Measurements from ENCODE around the gene DONSON. TPM values are rescaled to one million over a fixed set of nuclear protein-coding genes. Genes with fewer than 3 reads are reported as not detected.
"Not testable (repeated sequence)": the region's sequence is repeated elsewhere in the genome, so short reads cannot be mapped to it uniquely, and the experiment has no call there.

DONSON gene, protein sequence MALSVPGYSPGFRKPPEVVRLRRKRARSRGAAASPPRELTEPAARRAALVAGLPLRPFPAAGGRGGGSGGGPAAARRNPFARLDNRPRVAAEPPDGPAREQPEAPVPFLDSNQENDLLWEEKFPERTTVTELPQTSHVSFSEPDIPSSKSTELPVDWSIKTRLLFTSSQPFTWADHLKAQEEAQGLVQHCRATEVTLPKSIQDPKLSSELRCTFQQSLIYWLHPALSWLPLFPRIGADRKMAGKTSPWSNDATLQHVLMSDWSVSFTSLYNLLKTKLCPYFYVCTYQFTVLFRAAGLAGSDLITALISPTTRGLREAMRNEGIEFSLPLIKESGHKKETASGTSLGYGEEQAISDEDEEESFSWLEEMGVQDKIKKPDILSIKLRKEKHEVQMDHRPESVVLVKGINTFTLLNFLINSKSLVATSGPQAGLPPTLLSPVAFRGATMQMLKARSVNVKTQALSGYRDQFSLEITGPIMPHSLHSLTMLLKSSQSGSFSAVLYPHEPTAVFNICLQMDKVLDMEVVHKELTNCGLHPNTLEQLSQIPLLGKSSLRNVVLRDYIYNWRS
- total RNA-seq = 10 to 100 TPM; 39.1 to 56.1 TPM

DNA sequence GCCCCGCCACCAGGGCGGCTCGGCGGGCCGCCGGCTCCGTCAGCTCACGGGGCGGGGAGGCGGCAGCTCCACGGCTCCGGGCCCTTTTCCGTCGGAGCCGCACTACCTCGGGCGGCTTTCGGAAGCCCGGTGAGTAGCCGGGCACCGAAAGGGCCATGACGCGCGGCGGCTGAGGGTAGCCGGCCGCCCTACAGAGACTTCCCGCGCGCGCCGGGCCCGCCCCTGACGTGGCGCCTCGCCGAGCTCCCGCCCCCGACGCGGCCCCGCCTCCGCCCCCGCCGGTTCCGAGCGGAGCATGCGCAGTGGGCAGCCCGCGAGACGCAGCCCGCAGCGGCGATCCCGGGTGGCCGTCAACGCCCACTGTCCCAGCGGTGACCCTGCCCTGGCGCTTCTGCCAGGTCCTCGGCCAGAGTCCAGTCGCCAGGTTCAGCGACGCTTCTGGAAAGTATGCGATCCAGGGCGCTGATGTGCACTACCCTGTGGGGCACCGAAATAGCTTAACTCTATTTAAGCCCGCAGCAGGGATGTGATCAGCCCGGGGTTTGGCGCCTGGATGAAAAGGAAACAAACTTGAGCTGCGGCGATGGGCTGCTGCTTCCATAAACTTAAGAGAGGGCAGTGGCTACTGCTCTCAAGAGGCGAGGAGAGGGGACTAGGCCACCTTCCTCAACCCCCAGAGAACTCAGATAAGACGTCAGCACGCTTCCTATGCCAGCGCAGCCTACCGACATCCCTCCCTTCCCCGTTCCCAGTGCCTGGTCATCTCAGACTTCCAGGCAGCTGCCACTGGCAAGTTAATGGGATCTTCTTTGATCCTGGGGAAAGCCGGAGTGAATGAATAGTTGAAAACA, at the start of gene DONSON:
Gene DONSON (minus strand): TSS at position 200 of the 851 bp plus-strand sequence. CDS start 43 bp downstream, at position 157.
- Mint-ChIP-seq H3K36me3 (peaks cover 12% of the 10 kb centered on the region in 2 donors), H3K9me3 (no peaks in the 10 kb centered on the region), H3K27ac (peak within 1 kb of the TSS; percentile 88 to 91)
- peak; percentile 93 to 95 for DNase-seq (ENCODE audit: low spot score in 2 of 2)
- ATAC-seq = peak; percentile 97 to 98

DNA sequence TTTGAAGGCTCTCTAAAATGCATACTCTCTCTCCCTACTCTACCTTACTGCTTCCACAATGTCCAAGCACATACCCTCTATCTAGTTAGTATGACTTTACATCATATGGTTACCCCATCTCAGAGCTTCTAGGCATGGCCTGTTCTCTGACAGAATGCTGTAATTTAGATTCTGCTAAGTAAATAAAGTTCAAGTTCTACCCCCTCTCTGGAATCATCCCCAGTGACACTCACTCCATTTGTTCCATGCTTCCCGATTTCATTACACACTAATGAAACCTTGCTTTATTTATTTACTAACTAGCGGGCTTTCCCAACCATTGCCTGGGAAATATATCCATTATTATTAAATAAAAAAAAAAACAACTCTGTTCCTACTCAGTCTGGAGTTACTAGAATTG, 45.8 kb upstream of the DONSON start:
- ATAC-seq (no peak), DNase-seq (ENCODE audit: low spot score in 2 of 2) (no peak)
- H3K9me3 Mint-ChIP-seq = no peaks in the 10 kb centered on the region
- H3K27ac Mint-ChIP-seq = no peak overlapping the region
- H3K36me3 Mint-ChIP-seq = no peaks in the 10 kb centered on the region

DNA sequence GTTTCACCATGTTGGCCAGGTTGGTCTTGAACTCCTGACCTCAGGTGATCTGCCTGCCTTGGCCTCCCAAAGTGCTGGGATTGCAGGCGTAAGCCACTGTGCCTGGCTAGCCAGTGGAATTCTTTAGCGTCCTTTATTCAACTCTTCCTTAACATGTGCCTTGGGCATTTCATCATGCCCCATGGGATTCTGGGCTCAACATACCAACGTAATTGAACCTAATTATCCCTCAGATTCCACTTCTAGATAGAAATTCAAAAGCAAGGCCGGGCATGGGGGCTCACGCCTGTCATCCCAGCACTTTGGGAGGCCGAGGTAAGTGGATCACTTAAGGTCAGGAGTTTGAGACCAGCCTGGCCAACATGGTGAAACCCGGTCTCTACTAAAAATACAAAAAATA, 37.7 kb upstream of the DONSON start:
- not testable (repeated sequence) for DNase-seq (ENCODE audit: low spot score in 2 of 2); H3K9me3 Mint-ChIP-seq; H3K27ac Mint-ChIP-seq; ATAC-seq; H3K36me3 Mint-ChIP-seq

DNA sequence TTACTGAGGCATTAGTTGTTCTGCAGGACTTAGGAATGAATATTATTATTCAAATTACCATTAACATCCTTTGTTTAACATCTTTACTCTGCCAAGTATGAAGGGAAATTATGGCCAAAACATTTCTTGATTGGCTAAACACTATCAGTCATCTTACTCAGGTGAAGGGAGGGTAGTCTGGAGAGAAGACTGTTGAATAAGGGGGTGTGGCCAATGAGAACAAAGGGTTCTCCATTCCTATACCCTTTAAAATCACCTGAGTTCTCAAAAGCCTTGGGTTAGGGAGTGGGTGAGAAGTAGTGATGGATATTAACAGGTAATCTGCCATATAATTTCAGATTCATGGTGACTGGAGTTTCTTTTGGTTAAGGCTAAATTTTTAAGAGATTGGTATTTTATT, 33.8 kb upstream of the DONSON start:
- ATAC-seq (no peak), DNase-seq (ENCODE audit: low spot score in 2 of 2) (no peak)
- H3K9me3 Mint-ChIP-seq = no peaks in the 10 kb centered on the region
- H3K36me3 Mint-ChIP-seq = no peaks in the 10 kb centered on the region
- H3K27ac Mint-ChIP-seq = peak overlapping the region in 1 of 2 donors; percentile 3

DNA sequence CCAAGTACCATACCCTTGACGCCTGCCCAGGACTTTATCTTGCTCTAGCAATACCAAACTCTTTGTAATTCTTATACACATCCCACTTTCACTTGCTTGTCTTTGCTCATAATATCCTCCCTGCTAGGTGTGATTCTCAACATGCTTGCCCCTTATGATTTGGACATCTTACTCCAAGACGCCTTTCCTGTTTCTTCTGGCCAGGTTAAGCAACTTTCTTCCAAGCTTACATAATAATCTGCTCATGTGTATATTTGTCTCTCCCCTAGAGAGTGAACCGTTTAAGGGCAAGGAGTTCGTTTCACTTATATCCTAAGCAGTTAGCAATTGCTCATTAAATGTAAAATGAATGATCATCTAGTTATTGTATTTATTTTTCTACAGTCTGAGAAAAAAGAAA, 31.2 kb upstream of the DONSON start:
- peak overlapping the region in 1 of 2 donors; percentile 5 for H3K27ac Mint-ChIP-seq
- no peaks in the 10 kb centered on the region for H3K36me3 Mint-ChIP-seq
- DNase-seq (ENCODE audit: low spot score in 2 of 2) (no peak), ATAC-seq (no peak)
- no peaks in the 10 kb centered on the region for H3K9me3 Mint-ChIP-seq

DNA sequence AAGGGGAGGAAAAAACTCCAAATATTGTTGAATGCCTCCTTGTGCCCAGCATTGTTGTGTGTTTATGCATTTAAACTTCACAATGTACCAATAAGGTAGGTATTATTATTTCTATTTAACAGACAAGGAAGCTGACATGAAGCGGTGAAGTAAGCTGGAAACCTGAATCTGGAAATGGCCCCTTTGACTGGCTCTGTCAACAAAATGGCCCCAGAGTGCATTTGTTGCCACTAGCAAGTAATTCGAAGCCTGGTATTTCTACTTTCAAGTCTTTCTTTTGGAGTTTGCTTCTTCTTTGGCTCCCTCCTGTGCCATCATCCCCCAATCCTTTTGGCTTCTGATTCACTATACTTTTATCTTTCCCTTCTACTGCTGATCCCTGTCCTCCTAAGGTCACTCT, 29.9 kb upstream of the DONSON start:
- no peak for ATAC-seq
- no peak overlapping the region for H3K27ac Mint-ChIP-seq
- no peaks in the 10 kb centered on the region for H3K36me3 Mint-ChIP-seq

DNA sequence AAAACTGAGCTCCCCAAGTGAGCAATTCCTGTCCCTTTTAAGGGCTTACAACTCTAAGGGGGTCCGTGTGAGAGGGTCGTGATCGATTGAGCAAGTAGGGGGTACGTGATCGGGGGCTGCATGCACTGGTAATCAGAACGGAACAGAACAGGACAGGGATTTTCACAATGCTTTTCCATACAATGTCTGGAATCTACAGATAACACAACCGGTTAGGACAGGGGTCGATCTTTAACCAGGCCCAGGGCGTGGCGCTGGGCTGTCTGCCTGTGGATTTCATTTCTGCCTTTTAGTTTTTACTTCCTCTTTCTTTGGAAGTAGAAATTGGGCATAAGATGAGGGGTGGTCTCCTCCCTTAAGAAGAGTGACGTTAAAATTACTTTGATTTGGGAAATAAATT, 29.1 kb upstream of the DONSON start:
- not testable (repeated sequence) for DNase-seq (ENCODE audit: low spot score in 2 of 2); H3K36me3 Mint-ChIP-seq; H3K9me3 Mint-ChIP-seq; ATAC-seq
- H3K27ac Mint-ChIP-seq = peak overlapping the region; percentile 37 to 40

More for the DNA sequence above, 29.9 kb upstream of the DONSON start:
- no peaks in the 10 kb centered on the region for H3K9me3 Mint-ChIP-seq
- DNase-seq (ENCODE audit: low spot score in 2 of 2) = no peak

DNA sequence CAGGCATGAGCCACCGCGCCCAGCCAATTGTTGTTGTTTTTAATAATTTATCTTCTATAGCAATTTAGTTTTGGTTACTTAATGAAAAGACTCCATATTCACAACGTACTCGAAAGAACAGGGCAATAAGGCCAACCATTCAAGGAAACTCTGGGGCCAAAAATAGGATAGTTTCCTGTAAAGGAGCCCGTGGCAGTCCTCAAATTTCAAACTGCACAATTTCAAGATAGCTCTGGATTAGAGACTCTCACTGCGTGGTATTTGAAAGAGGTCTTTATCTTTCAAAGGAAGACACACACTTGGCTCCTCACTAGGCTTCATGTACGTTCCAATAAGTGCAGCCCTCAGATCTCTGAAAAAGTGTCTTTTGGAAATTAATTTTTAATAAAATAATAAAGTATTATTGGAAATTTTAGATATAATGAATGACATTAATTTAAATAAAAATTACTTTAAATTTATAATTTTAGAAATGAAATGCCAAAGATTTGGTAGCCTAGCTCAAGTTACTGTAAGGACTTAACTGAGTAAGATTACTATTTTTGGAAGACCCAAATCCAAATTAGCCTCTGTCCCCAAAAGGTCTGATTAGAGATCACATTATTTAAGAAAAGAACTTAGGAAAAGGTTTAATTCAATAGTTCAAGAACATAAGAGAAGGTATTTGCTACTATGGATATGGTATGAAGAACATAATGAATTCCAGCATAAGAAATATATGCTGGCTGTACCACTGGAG, 22.7 kb upstream of the DONSON start:
- no peak overlapping the region for H3K27ac Mint-ChIP-seq
- H3K9me3 Mint-ChIP-seq = no peaks in the 10 kb centered on the region
- DNase-seq (ENCODE audit: low spot score in 2 of 2) (no peak), ATAC-seq (no peak)
- H3K36me3 Mint-ChIP-seq = no peaks in the 10 kb centered on the region

DNA sequence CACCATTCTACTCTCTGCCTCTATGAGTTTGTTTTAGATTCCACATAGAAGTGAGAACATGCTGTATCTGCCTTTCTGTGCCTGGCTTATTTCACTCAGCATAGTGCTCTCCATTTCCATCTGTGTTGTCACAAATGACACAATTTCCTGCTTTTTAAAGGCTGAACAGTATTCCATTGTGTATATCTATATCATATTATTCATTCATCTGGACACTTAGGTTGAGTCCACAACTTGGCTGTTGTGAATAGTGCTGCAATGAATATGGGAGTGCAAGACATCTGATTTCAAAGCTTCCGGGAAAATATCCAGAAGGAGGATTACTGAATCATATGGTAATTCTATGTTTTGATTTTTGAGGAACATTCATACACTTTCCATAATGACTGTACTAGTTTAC, 20.1 kb upstream of the DONSON start:
- no peak for DNase-seq (ENCODE audit: low spot score in 2 of 2)
- Mint-ChIP-seq H3K27ac (no peak overlapping the region), H3K9me3 (no peaks in the 10 kb centered on the region), H3K36me3 (no peaks in the 10 kb centered on the region)
- no peak for ATAC-seq

DNA sequence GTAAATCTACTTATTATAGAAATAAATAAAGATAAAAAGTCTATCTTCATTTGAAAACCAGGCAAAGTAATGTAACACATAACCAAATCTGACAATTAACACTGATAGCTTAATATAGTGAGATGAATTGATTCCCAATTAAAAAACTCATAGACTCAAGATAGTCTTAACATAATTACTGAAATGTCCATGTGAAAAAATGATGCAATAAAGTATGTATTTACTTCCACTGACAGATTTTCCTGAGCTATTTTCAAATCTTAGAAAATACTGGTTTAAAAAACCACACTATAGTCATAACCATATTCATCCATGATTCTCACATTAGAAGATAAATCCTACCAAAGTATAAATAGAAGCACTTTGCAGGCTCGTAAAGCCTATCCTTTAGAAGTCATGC, 9.6 kb upstream of the DONSON start:
- H3K27ac Mint-ChIP-seq = no peak overlapping the region
- no peak for DNase-seq (ENCODE audit: low spot score in 2 of 2)
- H3K36me3 Mint-ChIP-seq = peaks cover 4 to 11% of the 10 kb centered on the region in 2 donors
- no peaks in the 10 kb centered on the region for H3K9me3 Mint-ChIP-seq
- no peak for ATAC-seq

DNA sequence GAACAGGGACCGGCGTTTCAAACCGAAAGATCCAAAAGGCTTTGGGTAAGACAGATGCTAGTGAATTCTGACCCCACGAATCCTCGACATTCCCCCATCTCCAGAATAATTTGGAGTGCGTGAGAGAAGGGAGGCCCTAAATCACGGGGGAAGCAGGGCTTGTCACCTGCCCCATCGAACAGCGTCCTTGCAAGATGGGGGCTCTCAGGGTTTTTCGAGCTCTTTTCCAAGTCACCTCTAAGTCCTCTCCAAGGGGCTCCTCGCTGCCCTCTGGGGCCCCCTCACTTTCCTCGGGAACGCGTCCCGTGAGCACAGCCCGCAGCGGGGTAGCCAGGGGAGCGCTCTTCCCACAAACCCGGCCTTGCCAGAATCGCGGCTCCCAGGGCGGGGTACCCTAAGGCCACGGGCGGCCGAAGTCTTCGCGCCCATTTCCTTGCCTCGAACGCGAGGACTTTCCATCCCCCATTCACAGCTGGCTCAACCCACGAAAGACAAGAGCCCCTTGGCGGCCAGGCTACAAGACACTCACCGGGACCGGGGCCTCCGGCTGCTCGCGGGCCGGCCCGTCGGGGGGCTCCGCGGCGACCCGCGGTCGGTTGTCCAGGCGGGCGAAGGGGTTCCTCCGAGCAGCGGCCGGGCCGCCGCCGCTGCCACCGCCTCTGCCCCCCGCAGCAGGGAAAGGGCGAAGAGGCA, 546 bp downstream of the DONSON start:
- DNase-seq (ENCODE audit: low spot score in 2 of 2) = peak; percentile 28 to 62
- Mint-ChIP-seq H3K9me3 (no peaks in the 10 kb centered on the region), H3K36me3 (peaks cover 12% of the 10 kb centered on the region in 2 donors), H3K27ac (peak overlapping the region; percentile 88 to 91)
- ATAC-seq = peak; percentile 23 to 28

DNA sequence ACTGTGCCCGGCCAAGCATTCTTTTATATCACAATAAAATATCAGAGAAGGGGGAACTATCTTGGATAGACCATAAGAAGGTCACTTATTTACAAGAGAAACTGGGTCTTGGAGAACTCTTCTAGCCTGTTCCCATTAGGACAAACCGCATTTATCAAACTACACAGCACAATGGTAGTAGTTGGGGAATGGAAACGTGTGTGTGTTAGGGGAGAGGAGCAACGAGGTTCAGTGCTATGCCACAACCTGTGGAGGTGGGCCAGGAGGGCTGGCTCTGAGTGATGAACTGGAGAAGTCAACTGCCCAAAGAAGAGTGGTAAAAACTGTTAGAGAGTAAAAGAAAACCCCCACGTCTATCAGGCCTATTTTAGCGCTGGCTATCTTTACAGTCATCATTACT, 1.6 kb downstream of the DONSON start:
- Mint-ChIP-seq H3K27ac (peak overlapping the region in 1 of 2 donors; percentile 14), H3K36me3 (peaks cover 12 to 14% of the 10 kb centered on the region in 2 donors), H3K9me3 (no peaks in the 10 kb centered on the region)
- DNase-seq (ENCODE audit: low spot score in 2 of 2) = no peak
- ATAC-seq = no peak

DNA sequence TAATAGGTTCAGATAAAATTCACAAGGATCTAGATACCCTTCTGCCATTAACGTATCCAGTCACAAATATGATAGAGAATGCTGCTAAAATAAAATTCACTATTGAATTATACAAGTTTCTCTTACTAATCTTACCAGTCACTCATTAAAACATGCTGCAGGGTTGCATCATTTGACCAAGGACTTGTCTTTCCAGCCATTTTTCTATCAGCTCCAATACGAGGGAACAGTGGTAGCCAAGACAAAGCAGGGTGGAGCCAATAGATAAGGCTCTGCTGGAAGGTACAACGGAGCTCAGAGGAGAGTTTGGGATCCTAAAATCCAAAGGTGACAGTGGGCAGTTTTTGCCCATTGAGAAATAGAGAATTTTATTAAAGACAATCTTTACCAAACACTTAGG, 4.0 kb downstream of the DONSON start:
- Mint-ChIP-seq H3K9me3 (no peaks in the 10 kb centered on the region), H3K36me3 (peaks cover 12 to 16% of the 10 kb centered on the region in 2 donors), H3K27ac (no peak overlapping the region)
- ATAC-seq (no peak), DNase-seq (ENCODE audit: low spot score in 2 of 2) (no peak)

DNA sequence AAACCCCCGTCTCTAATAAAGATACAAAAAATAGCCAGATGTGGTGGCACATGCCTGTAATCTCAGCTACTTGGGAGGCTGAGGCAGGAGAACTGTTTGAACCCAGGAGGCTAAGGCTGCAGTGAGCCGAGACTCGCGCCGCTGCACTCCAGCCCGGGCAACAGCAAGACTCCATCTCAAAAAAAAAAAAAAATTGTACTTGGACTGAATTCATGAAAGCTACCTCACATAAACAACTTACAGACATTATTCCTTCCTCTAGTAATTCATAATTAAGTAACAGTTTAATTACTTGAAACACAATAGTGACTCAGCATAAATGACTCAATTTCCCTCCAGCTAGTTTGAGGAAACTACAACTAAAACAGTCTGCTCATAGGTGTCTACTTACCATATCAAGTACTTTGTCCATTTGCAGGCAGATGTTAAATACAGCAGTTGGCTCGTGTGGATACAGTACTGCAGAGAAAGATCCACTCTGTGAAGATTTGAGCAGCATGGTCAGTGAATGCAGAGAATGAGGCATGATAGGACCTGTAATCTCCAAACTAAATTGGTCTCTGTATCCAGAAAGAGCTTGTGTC, 9.4 kb downstream of the DONSON start:
- Mint-ChIP-seq H3K9me3 (no peaks in the 10 kb centered on the region), H3K36me3 (peaks cover 5 to 11% of the 10 kb centered on the region in 2 donors), H3K27ac (peak overlapping the region; percentile 65 to 68)
- ATAC-seq (peak; percentile 29 to 34), DNase-seq (ENCODE audit: low spot score in 2 of 2) (no peak)

DNA sequence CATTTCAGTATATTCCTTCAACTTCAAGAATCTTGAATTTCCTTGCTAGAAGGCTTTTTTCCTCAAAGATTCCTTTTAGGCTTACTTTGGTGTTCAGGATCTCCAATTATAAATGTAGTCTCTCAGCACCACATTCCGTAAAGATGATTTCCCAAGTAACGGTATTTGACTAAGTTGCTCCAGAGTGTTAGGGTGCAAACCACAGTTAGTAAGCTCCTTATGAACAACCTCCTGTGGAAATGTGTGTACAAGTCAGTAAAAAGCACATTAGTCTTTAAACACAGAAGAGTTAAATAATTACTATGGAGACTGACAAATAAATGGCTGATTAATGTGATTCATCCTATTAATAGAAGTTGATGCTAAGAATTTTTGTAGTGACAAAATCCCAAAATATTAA, 10.3 kb downstream of the DONSON start:
- no peak for DNase-seq (ENCODE audit: low spot score in 2 of 2)
- Mint-ChIP-seq H3K36me3 (peaks cover 5 to 11% of the 10 kb centered on the region in 2 donors), H3K9me3 (no peaks in the 10 kb centered on the region), H3K27ac (peak overlapping the region in 1 of 2 donors; percentile 44)
- no peak for ATAC-seq

DNA sequence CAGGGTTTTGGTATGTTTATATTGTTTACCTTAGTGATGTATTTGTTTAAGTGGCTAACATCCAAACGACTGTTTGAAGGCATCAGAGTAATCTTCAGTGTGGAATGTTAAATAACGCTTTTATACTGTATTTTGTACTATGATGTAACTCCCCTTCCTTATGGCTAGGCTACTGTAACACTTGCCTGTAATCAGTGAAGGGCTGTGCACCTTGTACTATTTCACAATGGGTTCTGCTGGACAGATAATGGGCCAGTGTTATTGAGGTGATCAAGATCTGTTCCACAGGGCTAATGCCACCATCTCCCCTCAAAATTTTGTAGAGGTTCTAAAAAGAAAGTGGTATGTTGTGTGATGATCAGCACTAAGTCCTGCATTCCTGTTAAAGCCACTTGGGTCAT, 11.7 kb downstream of the DONSON start:
- not testable (repeated sequence) for DNase-seq (ENCODE audit: low spot score in 2 of 2); H3K9me3 Mint-ChIP-seq; ATAC-seq; H3K27ac Mint-ChIP-seq
- peaks cover under 1 to 11% of the 10 kb centered on the region in 2 donors for H3K36me3 Mint-ChIP-seq

Data from activated naive CD4-positive, alpha-beta T cell treated with anti-CD3 and anti-CD28 coated beads, Interleukin-2, amount 50 U/mL, for 72 hours (primary cell).